AG04449 (cell line): ENCODE measurements around the gene CAMK2A.

ENCODE experiments used
- CTCF ChIA-PET: fragments of 350-600 bp; formaldehyde crosslinking; extraction: SDS; loops from one replicate; lab custom pipeline; 2021; ENCODE audit warnings: antibody characterized with exemption; lab: Yijun Ruan, JAX
- POLR2A ChIA-PET: fragments of 400-600, 350-600 bp; formaldehyde crosslinking; extraction: SDS; loops from one replicate; lab custom pipeline; 2020; ENCODE audit warnings: antibody characterized with exemption, inconsistent platforms; lab: Yijun Ruan, JAX
- DNase-seq: peaks from one replicate; pipeline ENCODE4 v3.0.0-alpha.2; 2010; ENCODE audit warnings: low read depth, low spot score
- H3K4me3 ChIP-seq: 2 replicates; pipeline ENCODE4 v1.5.1; 2011; ENCODE audit warnings: low read depth, mild to moderate bottlenecking, control low read depth, low read length
- CTCF ChIP-seq: IDR thresholded peaks from one replicate; pipeline ENCODE4 v1.5.1; 2011; ENCODE audit warnings: mild to moderate bottlenecking, moderate library complexity, low read length, control low read depth, inconsistent platforms; ENCODE audit not compliant: insufficient read depth; ENCODE audit errors: missing control alignments

CAMK2A gene

GRCh38 chr5:150174285-150174684 lies 115.3 kb downstream of the CAMK2A start:
- POLR2A ChIA-PET: no interaction called here
- CTCF ChIA-PET: interaction anchor here (0.6 to 13.3 kb wide), 14 partner anchors 10 to 47 kb away, joined by 3 to 176 read pairs (median 6); partner anchors contain the start of gene SLC6A7
- DNase-seq: no peak

DNA sequence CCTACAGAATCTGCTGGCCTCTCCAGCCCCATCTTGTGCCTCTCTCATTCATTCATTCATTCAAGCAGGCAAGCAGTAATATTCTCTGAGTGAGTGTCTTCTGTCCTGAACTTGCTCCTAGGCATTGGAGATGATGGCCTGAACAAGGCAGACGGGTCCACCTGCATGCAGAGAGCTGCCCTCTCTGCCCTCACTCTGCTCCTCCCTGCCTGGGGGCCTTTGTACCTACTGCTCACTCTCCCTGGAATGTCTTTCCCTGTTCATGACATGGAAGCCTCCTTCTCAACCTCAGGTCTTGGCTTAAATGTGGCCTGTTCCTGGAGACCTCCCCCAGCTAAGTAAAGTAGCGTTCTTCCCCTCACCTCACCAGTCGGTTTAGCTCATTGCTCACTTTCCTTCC lies 116.4 kb downstream of the CAMK2A start:
- DNase-seq: no peak
- H3K4me3 ChIP-seq: no peak overlapping the region
- ChIA-PET POLR2A (no interaction called here), CTCF (interaction anchor here (1.1 to 13.3 kb wide), 5 partner anchors 12 to 74 kb away, joined by 3 to 176 read pairs (median 3); no protein-coding TSS in a partner anchor)
- TF ChIP-seq CTCF: no peak

More at GRCh38 chr5:150174285-150174684, 115.3 kb downstream of the CAMK2A start:
- H3K4me3 ChIP-seq: no peak overlapping the region
- TF ChIP-seq CTCF: no peak

GRCh38 chr5:150172556-150172955 lies 117.0 kb downstream of the CAMK2A start:
- no peak for DNase-seq
- ChIA-PET CTCF (interaction anchor here (1.1 to 13.3 kb wide), 6 partner anchors 12 to 74 kb away, joined by 3 to 176 read pairs (median 3); no protein-coding TSS in a partner anchor), POLR2A (no interaction called here)
- no peak overlapping the region for H3K4me3 ChIP-seq
- no peak for TF ChIP-seq CTCF

DNA sequence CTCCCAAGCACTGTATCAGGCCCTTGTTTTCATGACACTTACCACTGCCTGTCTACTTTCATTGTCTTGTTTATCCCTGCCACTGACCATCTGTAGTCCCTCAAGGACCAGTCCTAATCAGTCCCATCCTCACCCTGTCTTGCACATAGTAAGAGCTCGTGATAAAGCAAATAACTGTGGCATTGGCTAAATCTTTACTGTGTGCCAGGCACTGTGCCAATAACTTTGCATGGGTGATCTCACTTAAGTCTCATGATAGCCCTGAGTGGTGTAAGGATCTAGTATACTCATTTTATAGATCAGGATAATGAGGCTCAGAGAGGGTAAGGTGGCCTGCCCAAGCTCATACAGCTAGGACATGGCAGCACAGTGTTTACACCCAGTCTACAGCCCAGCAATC lies 117.4 kb downstream of the CAMK2A start:
- no peak overlapping the region for H3K4me3 ChIP-seq
- DNase-seq: no peak
- TF ChIP-seq CTCF: no peak
- POLR2A ChIA-PET: no interaction called here
- CTCF ChIA-PET: interaction anchor here (1.4 to 13.3 kb wide), 5 partner anchors 11 to 75 kb away, joined by 3 to 176 read pairs (median 3); no protein-coding TSS in a partner anchor
